ENCODE results near the gene SETD5. TPM values are rescaled to one million over a fixed set of nuclear protein-coding genes. Genes with fewer than 3 reads are reported as not detected.

SETD5 gene
- total and polyA plus RNA-seq, 2 donors (not counting 1 experiment from before 2014, with no cell fraction given): 53.7 to 62.5 TPM

GRCh38 chr3:9395570-9396300 is 1.7 kb upstream of the SETD5 start:
- H3K27ac ChIP-seq (ENCODE audit: insufficient read depth, low read length): peak overlapping the region; percentile 91
- DNase-seq (ENCODE audit: low read depth in 2 of 2): no peak
- peak overlapping the region; percentile 74 for H3K4me2 ChIP-seq (ENCODE audit: extremely low read depth, insufficient read depth, low read length)
- peaks cover 6% of the 10 kb centered on the region for H4K20me1 ChIP-seq (ENCODE audit: control insufficient read depth, extremely low read depth, insufficient read depth, low read length)
- H3K79me2 ChIP-seq (ENCODE audit: control insufficient read depth, insufficient read depth, low read length): peaks cover 85% of the 10 kb centered on the region
- no peaks in the 10 kb centered on the region for H3K9me3 ChIP-seq (ENCODE audit: control insufficient read depth, insufficient read depth, low read depth, low read length)
- peak overlapping the region; percentile 93 for H3K9ac ChIP-seq (ENCODE audit: insufficient read depth, low read length)
- H3K36me3 ChIP-seq (ENCODE audit: control insufficient read depth, insufficient read depth, low read length): peaks cover 5% of the 10 kb centered on the region
- H3K4me3 ChIP-seq (replicated peaks in 1 of 4; ENCODE audit: control extremely low read depth in 1 of 4, insufficient read depth in 1 of 4, low read depth in 3 of 4, low read length in 4 of 4): peak overlapping the region; percentile 61 to 89 (median 72)
- H2AFZ ChIP-seq (ENCODE audit: low read length): no peak overlapping the region
- H3K27me3 ChIP-seq (ENCODE audit: control insufficient read depth, insufficient read depth, low read length): no peaks in the 10 kb centered on the region
- TF ChIP-seq EZH2 (IDR thresholded peaks at IDR 0.05; ENCODE audit: low read length, missing control alignments): no peak
- TF ChIP-seq CTCF (conservative IDR thresholded peaks at IDR 0.05 in 1 of 2, IDR thresholded peaks at IDR 0.05 in 1 of 2; ENCODE audit: low read depth in 1 of 2, low read length in 2 of 2): no peak
- H3K4me1 ChIP-seq (ENCODE audit: control insufficient read depth, extremely low read depth, insufficient read depth, low read length): peaks cover 5% of the 10 kb centered on the region

- peak overlapping the region; percentile 91 for H3K27ac ChIP-seq (ENCODE audit: insufficient read depth, low read length)
- peaks cover 85% of the 10 kb centered on the region for H3K79me2 ChIP-seq (ENCODE audit: control insufficient read depth, insufficient read depth, low read length)
- H3K4me1 ChIP-seq (ENCODE audit: control insufficient read depth, extremely low read depth, insufficient read depth, low read length): peaks cover 5% of the 10 kb centered on the region
- no peak overlapping the region for H2AFZ ChIP-seq (ENCODE audit: low read length)
- H3K27me3 ChIP-seq (ENCODE audit: control insufficient read depth, insufficient read depth, low read length): no peaks in the 10 kb centered on the region
- no peak for TF ChIP-seq EZH2 (IDR thresholded peaks at IDR 0.05; ENCODE audit: low read length, missing control alignments)
- no peak for TF ChIP-seq CTCF (conservative IDR thresholded peaks at IDR 0.05 in 1 of 2, IDR thresholded peaks at IDR 0.05 in 1 of 2; ENCODE audit: low read depth in 1 of 2, low read length in 2 of 2)
- H3K9ac ChIP-seq (ENCODE audit: insufficient read depth, low read length): peak overlapping the region; percentile 93
- peak; percentile 97 to 99 for DNase-seq (ENCODE audit: low read depth in 2 of 2)
- no peaks in the 10 kb centered on the region for H3K9me3 ChIP-seq (ENCODE audit: control insufficient read depth, insufficient read depth, low read depth, low read length)
- H3K36me3 ChIP-seq (ENCODE audit: control insufficient read depth, insufficient read depth, low read length): peaks cover 5% of the 10 kb centered on the region
- peak overlapping the region; percentile 74 for H3K4me2 ChIP-seq (ENCODE audit: extremely low read depth, insufficient read depth, low read length)
- peaks cover 9% of the 10 kb centered on the region for H4K20me1 ChIP-seq (ENCODE audit: control insufficient read depth, extremely low read depth, insufficient read depth, low read length)
- peak overlapping the region; percentile 61 to 89 (median 72) for H3K4me3 ChIP-seq (replicated peaks in 1 of 4; ENCODE audit: control extremely low read depth in 1 of 4, insufficient read depth in 1 of 4, low read depth in 3 of 4, low read length in 4 of 4)
Measured at GRCh38 chr3:9396301-9396631, 1.1 kb upstream of the SETD5 start.

- Histone ChIP-seq H3K36me3 (ENCODE audit: control insufficient read depth, insufficient read depth, low read length) (peaks cover 3% of the 10 kb centered on the region), H3K4me2 (ENCODE audit: extremely low read depth, insufficient read depth, low read length) (no peak overlapping the region), H3K9ac (ENCODE audit: insufficient read depth, low read length) (peak overlapping the region; percentile 93), H3K79me2 (ENCODE audit: control insufficient read depth, insufficient read depth, low read length) (peaks cover 85% of the 10 kb centered on the region), H2AFZ (ENCODE audit: low read length) (no peak overlapping the region), H3K4me1 (ENCODE audit: control insufficient read depth, extremely low read depth, insufficient read depth, low read length) (peaks cover 7% of the 10 kb centered on the region), H3K27me3 (ENCODE audit: control insufficient read depth, insufficient read depth, low read length) (no peaks in the 10 kb centered on the region), H3K27ac (ENCODE audit: insufficient read depth, low read length) (peak overlapping the region; percentile 91), H3K4me3 (replicated peaks in 1 of 4; ENCODE audit: control extremely low read depth in 1 of 4, insufficient read depth in 1 of 4, low read depth in 3 of 4, low read length in 4 of 4) (peak overlapping the region; percentile 57 to 78 (median 64)), H4K20me1 (ENCODE audit: control insufficient read depth, extremely low read depth, insufficient read depth, low read length) (peaks cover 14% of the 10 kb centered on the region), H3K9me3 (ENCODE audit: control insufficient read depth, insufficient read depth, low read depth, low read length) (no peaks in the 10 kb centered on the region)
- TF ChIP-seq CTCF (conservative IDR thresholded peaks at IDR 0.05 in 1 of 2, IDR thresholded peaks at IDR 0.05 in 1 of 2; ENCODE audit: low read depth in 1 of 2, low read length in 2 of 2): no peak
- TF ChIP-seq EZH2 (IDR thresholded peaks at IDR 0.05; ENCODE audit: low read length, missing control alignments): no peak
- DNase-seq (ENCODE audit: low read depth in 2 of 2): peak; percentile 100
Measured at GRCh38 chr3:9396632-9397331, 633 bp upstream of the SETD5 start.

All from fibroblast of lung (primary cell).